Measurements from ENCODE around the gene ZCRB1. TPM values are rescaled to one million over a fixed set of nuclear protein-coding genes. Genes with fewer than 3 reads are reported as not detected.

The ZCRB1 gene
- total RNA-seq, 1 donor from 2014 or later, result 54.5 TPM

DNA sequence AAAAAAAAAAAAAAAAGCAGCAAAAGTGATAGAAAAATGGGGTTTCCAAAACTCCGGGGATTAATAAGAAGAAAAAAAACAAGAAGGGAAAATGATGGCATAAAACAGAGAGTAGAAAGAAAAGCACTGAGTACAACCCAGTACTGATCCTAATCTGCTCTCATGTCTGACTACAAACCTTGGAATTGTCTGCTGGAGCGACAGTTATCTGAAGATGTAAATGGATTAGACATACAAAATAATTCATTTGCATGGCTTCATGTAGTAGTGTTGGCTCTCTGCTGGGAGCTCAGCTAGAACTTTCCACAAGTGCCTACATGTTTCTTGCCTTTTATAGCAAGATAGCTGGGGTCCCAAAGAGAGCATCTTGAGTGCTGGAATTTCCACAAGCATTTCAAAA, 34.2 kb downstream of the ZCRB1 start:
- TF ChIP-seq, protein P1, sequence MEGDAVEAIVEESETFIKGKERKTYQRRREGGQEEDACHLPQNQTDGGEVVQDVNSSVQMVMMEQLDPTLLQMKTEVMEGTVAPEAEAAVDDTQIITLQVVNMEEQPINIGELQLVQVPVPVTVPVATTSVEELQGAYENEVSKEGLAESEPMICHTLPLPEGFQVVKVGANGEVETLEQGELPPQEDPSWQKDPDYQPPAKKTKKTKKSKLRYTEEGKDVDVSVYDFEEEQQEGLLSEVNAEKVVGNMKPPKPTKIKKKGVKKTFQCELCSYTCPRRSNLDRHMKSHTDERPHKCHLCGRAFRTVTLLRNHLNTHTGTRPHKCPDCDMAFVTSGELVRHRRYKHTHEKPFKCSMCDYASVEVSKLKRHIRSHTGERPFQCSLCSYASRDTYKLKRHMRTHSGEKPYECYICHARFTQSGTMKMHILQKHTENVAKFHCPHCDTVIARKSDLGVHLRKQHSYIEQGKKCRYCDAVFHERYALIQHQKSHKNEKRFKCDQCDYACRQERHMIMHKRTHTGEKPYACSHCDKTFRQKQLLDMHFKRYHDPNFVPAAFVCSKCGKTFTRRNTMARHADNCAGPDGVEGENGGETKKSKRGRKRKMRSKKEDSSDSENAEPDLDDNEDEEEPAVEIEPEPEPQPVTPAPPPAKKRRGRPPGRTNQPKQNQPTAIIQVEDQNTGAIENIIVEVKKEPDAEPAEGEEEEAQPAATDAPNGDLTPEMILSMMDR (IDR thresholded peaks at IDR 0.05; ENCODE audit: unreplicated experiment), result no peak
- H3K4me1 Mint-ChIP-seq (ENCODE audit: low read depth), result no peaks in the 10 kb centered on the region
- no peaks in the 10 kb centered on the region for H3K36me3 Mint-ChIP-seq (ENCODE audit: insufficient read depth)
- no peak overlapping the region for H3K27ac Mint-ChIP-seq
- DNase-seq (ENCODE audit: low spot score, unreplicated experiment), result no peak
- no peaks in the 10 kb centered on the region for H3K9me3 Mint-ChIP-seq (ENCODE audit: low read depth)
- H3K4me3 Mint-ChIP-seq (ENCODE audit: low read depth), result no peak overlapping the region
- H3K27me3 Mint-ChIP-seq, result peaks cover 5% of the 10 kb centered on the region

DNA sequence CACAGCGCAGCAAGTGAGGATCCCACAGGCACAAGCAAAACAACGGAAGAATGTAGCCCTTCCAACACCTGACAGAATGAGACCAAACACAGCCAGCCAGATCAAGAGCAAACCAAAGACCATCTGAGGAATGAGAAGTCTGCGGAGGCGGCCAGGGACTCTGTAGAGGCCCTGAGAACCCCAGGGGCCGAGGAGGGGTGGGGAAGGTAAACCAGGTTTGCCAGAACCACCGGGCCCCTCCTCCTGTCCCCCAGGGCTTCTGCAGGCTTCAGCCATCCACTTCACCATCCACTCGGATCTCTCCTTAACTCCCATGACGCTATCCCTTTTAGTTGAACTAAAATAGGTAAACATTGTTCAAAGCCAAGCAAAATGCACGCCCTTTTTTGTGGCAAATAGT, 37.4 kb downstream of the ZCRB1 start:
- Mint-ChIP-seq H3K9me3 (ENCODE audit: low read depth) (no peaks in the 10 kb centered on the region), H3K4me1 (ENCODE audit: low read depth) (no peaks in the 10 kb centered on the region), H3K36me3 (ENCODE audit: insufficient read depth) (no peaks in the 10 kb centered on the region), H3K27ac (no peak overlapping the region), H3K27me3 (peaks cover 5% of the 10 kb centered on the region), H3K4me3 (ENCODE audit: low read depth) (no peak overlapping the region)
- TF ChIP-seq, protein P1 (IDR thresholded peaks at IDR 0.05; ENCODE audit: unreplicated experiment), result no peak
- DNase-seq (ENCODE audit: low spot score, unreplicated experiment), result no peak

DNA sequence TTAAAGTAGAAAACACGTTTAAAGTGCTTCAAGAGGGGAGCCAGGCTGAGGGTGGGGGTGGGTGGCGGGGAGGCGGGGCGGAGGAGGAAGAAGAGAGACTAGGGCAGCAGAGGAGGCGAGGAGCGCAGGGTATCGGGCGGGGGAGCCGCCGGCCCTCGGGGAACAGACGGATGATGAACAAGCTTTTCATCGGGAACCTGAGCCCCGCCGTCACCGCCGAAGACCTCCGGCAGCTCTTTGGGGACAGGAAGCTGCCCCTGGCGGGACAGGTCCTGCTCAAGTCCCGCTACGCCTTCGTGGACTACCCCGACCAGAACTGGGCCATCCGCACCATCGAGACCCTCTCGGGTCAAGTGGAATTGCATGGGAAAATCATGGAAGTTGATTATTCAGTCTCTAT, 39.2 kb downstream of the ZCRB1 start:
- Mint-ChIP-seq H3K27me3 (peaks cover 5% of the 10 kb centered on the region), H3K9me3 (ENCODE audit: low read depth) (no peaks in the 10 kb centered on the region), H3K4me3 (ENCODE audit: low read depth) (no peak overlapping the region), H3K36me3 (ENCODE audit: insufficient read depth) (no peaks in the 10 kb centered on the region), H3K27ac (no peak overlapping the region), H3K4me1 (ENCODE audit: low read depth) (peaks cover 9% of the 10 kb centered on the region)
- TF ChIP-seq, protein P1 (IDR thresholded peaks at IDR 0.05; ENCODE audit: unreplicated experiment), result no peak
- no peak for DNase-seq (ENCODE audit: low spot score, unreplicated experiment)

DNA sequence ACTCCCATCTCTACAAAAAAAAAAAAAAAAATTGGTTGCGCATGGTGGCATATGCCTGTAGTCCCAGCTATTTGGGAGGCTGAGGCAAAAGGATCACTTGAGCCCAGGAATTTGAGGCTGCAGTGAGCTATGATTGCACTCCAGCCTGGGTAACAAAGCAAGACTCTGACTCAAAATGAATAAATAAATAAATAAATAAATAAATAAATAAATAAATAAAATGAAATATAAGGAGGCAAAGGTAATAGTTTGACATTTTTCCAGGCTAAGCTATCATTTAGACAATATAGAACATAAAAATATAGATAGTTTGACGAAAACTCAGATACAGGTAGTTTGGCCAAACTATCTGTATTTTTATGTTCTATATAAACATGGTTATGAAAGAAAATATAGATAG, 40.5 kb downstream of the ZCRB1 start:
- no peak for DNase-seq (ENCODE audit: low spot score, unreplicated experiment)
- Mint-ChIP-seq H3K27me3 (peaks cover 5% of the 10 kb centered on the region), H3K27ac (no peak overlapping the region), H3K9me3 (ENCODE audit: low read depth) (no peaks in the 10 kb centered on the region), H3K4me1 (ENCODE audit: low read depth) (peaks cover 13% of the 10 kb centered on the region), H3K36me3 (ENCODE audit: insufficient read depth) (no peaks in the 10 kb centered on the region), H3K4me3 (ENCODE audit: low read depth) (no peak overlapping the region)
- TF ChIP-seq, protein P1 (IDR thresholded peaks at IDR 0.05; ENCODE audit: unreplicated experiment), result no peak

DNA sequence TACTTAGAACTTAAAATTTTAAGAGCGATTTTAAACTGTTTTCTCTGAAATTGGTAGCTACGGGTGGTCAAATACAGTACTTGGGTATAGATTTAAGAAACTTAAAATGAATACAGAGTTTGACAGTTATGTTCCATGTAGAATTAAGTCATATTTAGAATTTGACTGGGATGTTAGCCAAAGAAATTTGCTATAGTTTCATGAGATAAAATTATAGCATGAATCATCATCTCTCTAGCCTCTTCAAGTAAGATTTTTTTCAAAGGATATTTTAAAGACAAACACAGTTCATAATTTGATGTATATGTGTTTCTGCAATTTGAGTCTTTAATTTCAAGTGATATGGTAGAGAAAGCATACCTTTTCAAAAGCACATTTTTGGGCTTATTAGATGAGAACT, 41.0 kb downstream of the ZCRB1 start:
- TF ChIP-seq, protein P1 (IDR thresholded peaks at IDR 0.05; ENCODE audit: unreplicated experiment), result no peak

More for the DNA sequence above, 41.0 kb downstream of the ZCRB1 start:
- Mint-ChIP-seq H3K27ac (no peak overlapping the region), H3K4me3 (ENCODE audit: low read depth) (no peak overlapping the region), H3K36me3 (ENCODE audit: insufficient read depth) (no peaks in the 10 kb centered on the region), H3K4me1 (ENCODE audit: low read depth) (peaks cover 13% of the 10 kb centered on the region), H3K9me3 (ENCODE audit: low read depth) (no peaks in the 10 kb centered on the region), H3K27me3 (peaks cover 8% of the 10 kb centered on the region)
- DNase-seq (ENCODE audit: low spot score, unreplicated experiment), result no peak
